Activated B cell treated with CpG ODN at 0.5 μM for 24 hours (primary cell): ENCODE results near the gene ARHGEF12. TPM values are rescaled to one million over a fixed set of nuclear protein-coding genes. Genes with fewer than 3 reads are reported as not detected.

Experiments
- ATAC-seq: fragments of 200-7000 bp; cut with Tn5 transposase; one replicate; pipeline ENCODE4 v1.10.0; 2021; ENCODE audit warnings: low read depth, mild to moderate bottlenecking, moderate library complexity
- CTCF ChIA-PET: fragments of 350-600 bp; sonication (Branson Sonifier 250); formaldehyde crosslinking; loops from one replicate; lab custom pipeline; 2021; ENCODE audit warnings: antibody characterized with exemption; lab: Charles Lee
- POLR2A ChIA-PET: fragments of 350-600 bp; sonication (Branson Sonifier 250); formaldehyde crosslinking; loops from one replicate; lab custom pipeline; 2021; ENCODE audit warnings: antibody characterized with exemption; lab: Charles Lee
- DNase-seq: peaks from one replicate; pipeline ENCODE4 v3.0.0; 2022
- H3K27ac Mint-ChIP-seq: one replicate; pipeline ENCODE4 v1.8.0; 2020; ENCODE audit warnings: mixed read lengths
- H3K27me3 Mint-ChIP-seq: one replicate; pipeline ENCODE4 v1.8.0; 2021; ENCODE audit warnings: mixed read lengths
- H3K36me3 Mint-ChIP-seq: one replicate; pipeline ENCODE4 v1.8.0; 2021; ENCODE audit warnings: low read depth, mixed read lengths
- H3K4me1 Mint-ChIP-seq: one replicate; pipeline ENCODE4 v1.8.0; 2021; ENCODE audit warnings: mixed read lengths
- H3K4me3 Mint-ChIP-seq: one replicate; pipeline ENCODE4 v1.8.0; 2020; ENCODE audit warnings: mild to moderate bottlenecking, mixed read lengths
- H3K9me3 Mint-ChIP-seq: one replicate; pipeline ENCODE4 v1.8.0; 2020; ENCODE audit warnings: mixed read lengths
- CTCF ChIP-seq: fragments of 200-600 bp; IDR thresholded peaks from one replicate; pipeline ENCODE4 v1.8.0; 2022; ENCODE audit warnings: antibody characterized with exemption, mild to moderate bottlenecking
- intact Hi-C: fragments of 100-400 bp; cut with micrococcal nuclease; formaldehyde crosslinking; loops from one replicate; pipeline ENCODE4 v1.15.1; 2024
- total RNA-seq: library from RNA; stranded (reverse); gene quantifications from 2 replicates; pipeline ENCODE4 v1.2.3, GENCODE V29; 2022

The ARHGEF12 gene
- total RNA-seq, 1 donor from 2014 or later = 25.8 TPM

GRCh38 chr11:120505801-120506425 lies 169.7 kb downstream of the ARHGEF12 start:
- no peaks in the 10 kb centered on the region for H3K9me3 Mint-ChIP-seq
- ChIA-PET CTCF (interaction anchor here (1.2 kb wide), 1 partner anchor 298 kb away, joined by 3 read pairs; no protein-coding TSS in a partner anchor), POLR2A (no interaction called here)
- DNase-seq (no peak), ATAC-seq (no peak)
- peaks cover 57% of the 10 kb centered on the region for H3K27me3 Mint-ChIP-seq
- intact Hi-C loops = no loop called here
- no peak for TF ChIP-seq CTCF
- H3K36me3 Mint-ChIP-seq = no peaks in the 10 kb centered on the region
- H3K4me1 Mint-ChIP-seq = peaks cover under 1% of the 10 kb centered on the region
- H3K27ac Mint-ChIP-seq = no peak overlapping the region
- H3K4me3 Mint-ChIP-seq = no peak overlapping the region

GRCh38 chr11:120509346-120510053 lies 173.3 kb downstream of the ARHGEF12 start:
- CTCF ChIA-PET = no interaction called here
- POLR2A ChIA-PET = no interaction called here
- Mint-ChIP-seq H3K4me1 (peaks cover 3% of the 10 kb centered on the region), H3K27me3 (peaks cover 48% of the 10 kb centered on the region), H3K4me3 (no peak overlapping the region), H3K9me3 (no peaks in the 10 kb centered on the region), H3K36me3 (no peaks in the 10 kb centered on the region), H3K27ac (no peak overlapping the region)
- intact Hi-C loops = no loop called here
- TF ChIP-seq CTCF = no peak
- ATAC-seq (no peak), DNase-seq (no peak)

GRCh38 chr11:120510406-120511115 lies 174.3 kb downstream of the ARHGEF12 start:
- intact Hi-C loops = loop anchor here (1.0 kb wide), 6 partner anchors 175 to 1081 kb away; no protein-coding TSS in a partner anchor
- CTCF ChIA-PET = interaction anchor here (0.6 to 2.1 kb wide), 6 partner anchors 14 to 684 kb away, joined by 3 to 32 read pairs (median 4); no protein-coding TSS in a partner anchor
- TF ChIP-seq CTCF = no peak
- Mint-ChIP-seq H3K4me1 (peaks cover 3% of the 10 kb centered on the region), H3K4me3 (peak overlapping the region; percentile 51), H3K27me3 (peaks cover 50% of the 10 kb centered on the region), H3K9me3 (no peaks in the 10 kb centered on the region), H3K36me3 (no peaks in the 10 kb centered on the region), H3K27ac (no peak overlapping the region)
- POLR2A ChIA-PET = no interaction called here
- no peak for DNase-seq
- ATAC-seq = no peak

GRCh38 chr11:120511116-120511819 lies 175.1 kb downstream of the ARHGEF12 start, which contains the start of gene GRIK4:
Gene GRIK4, plus strand, starts transcription at chr11:120511748. Its CDS starts 148,571 bp downstream, at chr11:120660319.
- POLR2A ChIA-PET = no interaction called here
- no peak within 1 kb of the TSS for H3K27ac Mint-ChIP-seq

More at GRCh38 chr11:120511116-120511819, 175.1 kb downstream of the ARHGEF12 start, which contains the start of gene GRIK4:
- no peaks in the 10 kb centered on the region for H3K36me3 Mint-ChIP-seq
- peak; percentile 81 for DNase-seq
- TF ChIP-seq CTCF = peak; percentile 20
- peaks cover 51% of the 10 kb centered on the region for H3K27me3 Mint-ChIP-seq
- CTCF ChIA-PET = interaction anchor here (0.6 to 2.1 kb wide), 7 partner anchors 15 to 1080 kb away, joined by 3 to 32 read pairs (median 4); no protein-coding TSS in a partner anchor
- peak; percentile 94 for ATAC-seq
- intact Hi-C loops = loop anchor here (1.0 kb wide), 6 partner anchors 174 to 1080 kb away; no protein-coding TSS in a partner anchor
- H3K4me1 Mint-ChIP-seq = peaks cover 3% of the 10 kb centered on the region
- H3K4me3 Mint-ChIP-seq = peak within 1 kb of the TSS; percentile 58
- H3K9me3 Mint-ChIP-seq = no peaks in the 10 kb centered on the region
